K562 (cell line): ENCODE data around the gene ING2. TPM values are rescaled to one million over a fixed set of nuclear protein-coding genes. Genes with fewer than 3 reads are reported as not detected.

Source experiments
- HLTF ChIP-seq: fragments of 450-650 bp; IDR thresholded peaks from 2 replicates; pipeline ENCODE4 v1.6.1; 2016
- MTA2 ChIP-seq: fragments of 450-650 bp; IDR thresholded peaks from 2 replicates; pipeline ENCODE4 v1.6.1; 2016; ENCODE audit warnings: low read depth
- MYBL2 ChIP-seq, 2 experiments: fragments of 450-650 bp in 1 of 2; sonication (generic) in 1 of 2; formaldehyde crosslinking in 1 of 2; IDR thresholded peaks; 2 replicates each; pipeline versions ENCODE4 v1.6.1 to v1.8.1; 2017 to 2022; ENCODE audit warnings: borderline replicate concordance in 1 of 2, inconsistent platforms in 1 of 2, low read depth in 1 of 2, mild to moderate bottlenecking in 1 of 2, missing genetic modification reagents in 1 of 2, moderate library complexity in 1 of 2
- RNF2 ChIP-seq: sonication (generic); IDR thresholded peaks from 2 replicates; pipeline ENCODE4 v1.6.1; 2016
- ZNF217 ChIP-seq: sonication (generic); formaldehyde crosslinking; IDR thresholded peaks from 2 replicates; pipeline ENCODE4 v1.8.0; 2022; ENCODE audit warnings: mild to moderate bottlenecking, missing genetic modification reagents
- ZNF384 ChIP-seq: IDR thresholded peaks from 2 replicates; pipeline ENCODE4 v1.6.1; 2012; ENCODE audit warnings: low read depth, low read length, improper control_type of control experiment
- polyA plus RNA-seq, 8 experiments: library from polyadenylated mRNA; depleted of rRNA in 4 of 8; stranded (reverse) in 5 of 8; unstranded in 3 of 8; fragments of >200 nt; fragmentation: Nextera tagmentation in 2 of 8; fragmentation: Illumina TruSeq in 1 of 8; extraction: Ambion mirVana in 2 of 8; extraction: Trizol in 1 of 8; gene quantifications; 2 replicates each; pipeline versions ENCODE4 v1.2.1 to v1.2.3, GENCODE V29; 2011 to 2014; ENCODE audit warnings: inconsistent platforms in 1 of 8, missing spikeins in 1 of 8
- total RNA-seq, 7 experiments: library from RNA; depleted of rRNA in 6 of 7; stranded (reverse); fragments of >200 nt in 6 of 7; fragmentation: Illumina TruSeq in 2 of 7; extraction: Trizol in 2 of 7; gene quantifications; 2 replicates each; pipeline versions ENCODE4 v1.2.1 to v1.2.3, GENCODE V29; 2011 to 2021; ENCODE audit warnings: low replicate concordance in 1 of 7
- TF ChIP-seq, protein P1 (sequence below), 3 experiments: fragments of 200-800 bp in 1 of 3; fragments of 250-450 bp in 1 of 3; fragments of 450-650 bp in 1 of 3; sonication (Bioruptor Pico) in 1 of 3; sonication (Bioruptor generic) in 1 of 3; formaldehyde crosslinking in 1 of 3; IDR thresholded peaks; 2 replicates each; pipeline versions ENCODE4 v1.6.1 to v1.8.0; 2016 to 2022; ENCODE audit warnings: mild to moderate bottlenecking in 2 of 3, missing genetic modification characterization in 2 of 3, missing compliant biosample characterization in 1 of 3, moderate library complexity in 1 of 3
- TF ChIP-seq, protein P2 (sequence below): sonication (generic); formaldehyde crosslinking; IDR thresholded peaks from 2 replicates; pipeline ENCODE4 v1.8.0; 2023; ENCODE audit warnings: missing genetic modification reagents, mild to moderate bottlenecking, borderline replicate concordance
- TF ChIP-seq, protein P3 (sequence below): sonication (generic); formaldehyde crosslinking; IDR thresholded peaks from 2 replicates; pipeline ENCODE4 v1.8.0; 2022; ENCODE audit warnings: mild to moderate bottlenecking, missing genetic modification reagents
- TF ChIP-seq, protein P4 (sequence below): fragments of 250-450 bp; sonication (Bioruptor Pico); IDR thresholded peaks from 2 replicates; pipeline ENCODE4 v1.9.0; 2021; ENCODE audit warnings: mild to moderate bottlenecking

Gene ING2
- total and polyA plus RNA-seq, 9 of the 15 experiments (the other 6 are each of a cell fraction or from before 2014, with no cell fraction given): 2.9 to 21.4 (median 12.4) TPM

DNA sequence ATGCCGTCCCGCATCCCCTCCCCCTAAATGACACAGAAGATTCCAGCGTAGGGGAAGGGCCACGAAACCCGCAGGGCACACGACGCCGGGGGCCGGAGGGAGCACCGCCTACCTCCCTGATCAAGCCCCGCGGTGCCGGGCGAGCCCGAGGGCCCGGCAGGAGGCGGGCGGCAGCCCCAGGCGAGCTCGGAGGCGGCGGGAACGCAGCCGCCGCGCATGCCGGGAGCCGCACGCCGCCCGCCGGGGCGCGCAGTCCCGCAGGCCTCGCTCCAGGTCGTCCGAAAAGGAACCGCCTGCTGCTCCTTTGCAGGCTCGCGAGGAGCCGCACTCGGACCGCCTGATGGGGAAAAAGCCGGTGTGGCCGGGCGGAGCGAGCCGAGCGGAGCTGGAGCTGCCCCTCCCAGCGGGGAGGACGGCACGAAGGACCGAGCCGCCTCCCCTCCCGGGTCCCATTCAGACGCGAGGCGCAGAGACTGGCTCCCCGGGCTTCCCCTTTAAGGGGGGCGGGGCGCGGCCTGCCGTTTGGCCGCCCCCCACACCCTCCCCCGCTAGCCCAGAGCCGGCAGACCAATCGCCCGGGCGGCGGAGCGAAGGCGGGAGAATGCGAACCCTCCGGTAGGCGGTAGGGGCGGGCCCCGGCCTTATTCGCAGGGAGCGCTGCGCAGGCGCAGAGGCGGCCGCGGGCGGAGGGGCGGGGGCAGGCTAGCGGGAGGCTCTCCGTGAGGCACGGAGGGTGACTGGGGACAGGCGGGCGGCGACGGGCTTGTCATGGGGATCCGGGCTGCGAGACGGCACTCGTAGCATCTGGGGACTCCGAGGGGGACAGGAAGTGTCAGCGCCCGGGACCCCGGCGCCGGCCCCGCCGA, 561 bp upstream of the ING2 start (continued):
- TF ChIP-seq, protein P1, sequence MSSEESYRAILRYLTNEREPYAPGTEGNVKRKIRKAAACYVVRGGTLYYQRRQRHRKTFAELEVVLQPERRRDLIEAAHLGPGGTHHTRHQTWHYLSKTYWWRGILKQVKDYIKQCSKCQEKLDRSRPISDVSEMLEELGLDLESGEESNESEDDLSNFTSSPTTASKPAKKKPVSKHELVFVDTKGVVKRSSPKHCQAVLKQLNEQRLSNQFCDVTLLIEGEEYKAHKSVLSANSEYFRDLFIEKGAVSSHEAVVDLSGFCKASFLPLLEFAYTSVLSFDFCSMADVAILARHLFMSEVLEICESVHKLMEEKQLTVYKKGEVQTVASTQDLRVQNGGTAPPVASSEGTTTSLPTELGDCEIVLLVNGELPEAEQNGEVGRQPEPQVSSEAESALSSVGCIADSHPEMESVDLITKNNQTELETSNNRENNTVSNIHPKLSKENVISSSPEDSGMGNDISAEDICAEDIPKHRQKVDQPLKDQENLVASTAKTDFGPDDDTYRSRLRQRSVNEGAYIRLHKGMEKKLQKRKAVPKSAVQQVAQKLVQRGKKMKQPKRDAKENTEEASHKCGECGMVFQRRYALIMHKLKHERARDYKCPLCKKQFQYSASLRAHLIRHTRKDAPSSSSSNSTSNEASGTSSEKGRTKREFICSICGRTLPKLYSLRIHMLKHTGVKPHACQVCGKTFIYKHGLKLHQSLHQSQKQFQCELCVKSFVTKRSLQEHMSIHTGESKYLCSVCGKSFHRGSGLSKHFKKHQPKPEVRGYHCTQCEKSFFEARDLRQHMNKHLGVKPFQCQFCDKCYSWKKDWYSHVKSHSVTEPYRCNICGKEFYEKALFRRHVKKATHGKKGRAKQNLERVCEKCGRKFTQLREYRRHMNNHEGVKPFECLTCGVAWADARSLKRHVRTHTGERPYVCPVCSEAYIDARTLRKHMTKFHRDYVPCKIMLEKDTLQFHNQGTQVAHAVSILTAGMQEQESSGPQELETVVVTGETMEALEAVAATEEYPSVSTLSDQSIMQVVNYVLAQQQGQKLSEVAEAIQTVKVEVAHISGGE (CRISPR knock-in tag; IDR thresholded peaks at IDR 0.05): peak in 1 of 3 experiments; percentile 65; a peak in 2 of 6 replicates
- TF ChIP-seq MYBL2 (IDR thresholded peaks at IDR 0.05; ENCODE audit: low read depth) (no peak), MYBL2 (CRISPR knock-in tag; IDR thresholded peaks at IDR 0.05; ENCODE audit: borderline replicate concordance) (no peak), HLTF (no peak), MTA2 (no peak), ZNF384 (no peak), RNF2 (no peak), ZNF217 (no peak)
- TF ChIP-seq, protein P2, sequence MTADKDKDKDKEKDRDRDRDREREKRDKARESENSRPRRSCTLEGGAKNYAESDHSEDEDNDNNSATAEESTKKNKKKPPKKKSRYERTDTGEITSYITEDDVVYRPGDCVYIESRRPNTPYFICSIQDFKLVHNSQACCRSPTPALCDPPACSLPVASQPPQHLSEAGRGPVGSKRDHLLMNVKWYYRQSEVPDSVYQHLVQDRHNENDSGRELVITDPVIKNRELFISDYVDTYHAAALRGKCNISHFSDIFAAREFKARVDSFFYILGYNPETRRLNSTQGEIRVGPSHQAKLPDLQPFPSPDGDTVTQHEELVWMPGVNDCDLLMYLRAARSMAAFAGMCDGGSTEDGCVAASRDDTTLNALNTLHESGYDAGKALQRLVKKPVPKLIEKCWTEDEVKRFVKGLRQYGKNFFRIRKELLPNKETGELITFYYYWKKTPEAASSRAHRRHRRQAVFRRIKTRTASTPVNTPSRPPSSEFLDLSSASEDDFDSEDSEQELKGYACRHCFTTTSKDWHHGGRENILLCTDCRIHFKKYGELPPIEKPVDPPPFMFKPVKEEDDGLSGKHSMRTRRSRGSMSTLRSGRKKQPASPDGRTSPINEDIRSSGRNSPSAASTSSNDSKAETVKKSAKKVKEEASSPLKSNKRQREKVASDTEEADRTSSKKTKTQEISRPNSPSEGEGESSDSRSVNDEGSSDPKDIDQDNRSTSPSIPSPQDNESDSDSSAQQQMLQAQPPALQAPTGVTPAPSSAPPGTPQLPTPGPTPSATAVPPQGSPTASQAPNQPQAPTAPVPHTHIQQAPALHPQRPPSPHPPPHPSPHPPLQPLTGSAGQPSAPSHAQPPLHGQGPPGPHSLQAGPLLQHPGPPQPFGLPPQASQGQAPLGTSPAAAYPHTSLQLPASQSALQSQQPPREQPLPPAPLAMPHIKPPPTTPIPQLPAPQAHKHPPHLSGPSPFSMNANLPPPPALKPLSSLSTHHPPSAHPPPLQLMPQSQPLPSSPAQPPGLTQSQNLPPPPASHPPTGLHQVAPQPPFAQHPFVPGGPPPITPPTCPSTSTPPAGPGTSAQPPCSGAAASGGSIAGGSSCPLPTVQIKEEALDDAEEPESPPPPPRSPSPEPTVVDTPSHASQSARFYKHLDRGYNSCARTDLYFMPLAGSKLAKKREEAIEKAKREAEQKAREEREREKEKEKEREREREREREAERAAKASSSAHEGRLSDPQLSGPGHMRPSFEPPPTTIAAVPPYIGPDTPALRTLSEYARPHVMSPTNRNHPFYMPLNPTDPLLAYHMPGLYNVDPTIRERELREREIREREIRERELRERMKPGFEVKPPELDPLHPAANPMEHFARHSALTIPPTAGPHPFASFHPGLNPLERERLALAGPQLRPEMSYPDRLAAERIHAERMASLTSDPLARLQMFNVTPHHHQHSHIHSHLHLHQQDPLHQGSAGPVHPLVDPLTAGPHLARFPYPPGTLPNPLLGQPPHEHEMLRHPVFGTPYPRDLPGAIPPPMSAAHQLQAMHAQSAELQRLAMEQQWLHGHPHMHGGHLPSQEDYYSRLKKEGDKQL (CRISPR knock-in tag): no peak
- TF ChIP-seq, protein P3, sequence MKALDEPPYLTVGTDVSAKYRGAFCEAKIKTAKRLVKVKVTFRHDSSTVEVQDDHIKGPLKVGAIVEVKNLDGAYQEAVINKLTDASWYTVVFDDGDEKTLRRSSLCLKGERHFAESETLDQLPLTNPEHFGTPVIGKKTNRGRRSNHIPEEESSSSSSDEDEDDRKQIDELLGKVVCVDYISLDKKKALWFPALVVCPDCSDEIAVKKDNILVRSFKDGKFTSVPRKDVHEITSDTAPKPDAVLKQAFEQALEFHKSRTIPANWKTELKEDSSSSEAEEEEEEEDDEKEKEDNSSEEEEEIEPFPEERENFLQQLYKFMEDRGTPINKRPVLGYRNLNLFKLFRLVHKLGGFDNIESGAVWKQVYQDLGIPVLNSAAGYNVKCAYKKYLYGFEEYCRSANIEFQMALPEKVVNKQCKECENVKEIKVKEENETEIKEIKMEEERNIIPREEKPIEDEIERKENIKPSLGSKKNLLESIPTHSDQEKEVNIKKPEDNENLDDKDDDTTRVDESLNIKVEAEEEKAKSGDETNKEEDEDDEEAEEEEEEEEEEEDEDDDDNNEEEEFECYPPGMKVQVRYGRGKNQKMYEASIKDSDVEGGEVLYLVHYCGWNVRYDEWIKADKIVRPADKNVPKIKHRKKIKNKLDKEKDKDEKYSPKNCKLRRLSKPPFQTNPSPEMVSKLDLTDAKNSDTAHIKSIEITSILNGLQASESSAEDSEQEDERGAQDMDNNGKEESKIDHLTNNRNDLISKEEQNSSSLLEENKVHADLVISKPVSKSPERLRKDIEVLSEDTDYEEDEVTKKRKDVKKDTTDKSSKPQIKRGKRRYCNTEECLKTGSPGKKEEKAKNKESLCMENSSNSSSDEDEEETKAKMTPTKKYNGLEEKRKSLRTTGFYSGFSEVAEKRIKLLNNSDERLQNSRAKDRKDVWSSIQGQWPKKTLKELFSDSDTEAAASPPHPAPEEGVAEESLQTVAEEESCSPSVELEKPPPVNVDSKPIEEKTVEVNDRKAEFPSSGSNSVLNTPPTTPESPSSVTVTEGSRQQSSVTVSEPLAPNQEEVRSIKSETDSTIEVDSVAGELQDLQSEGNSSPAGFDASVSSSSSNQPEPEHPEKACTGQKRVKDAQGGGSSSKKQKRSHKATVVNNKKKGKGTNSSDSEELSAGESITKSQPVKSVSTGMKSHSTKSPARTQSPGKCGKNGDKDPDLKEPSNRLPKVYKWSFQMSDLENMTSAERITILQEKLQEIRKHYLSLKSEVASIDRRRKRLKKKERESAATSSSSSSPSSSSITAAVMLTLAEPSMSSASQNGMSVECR: peak; percentile 62
- TF ChIP-seq, protein P4, sequence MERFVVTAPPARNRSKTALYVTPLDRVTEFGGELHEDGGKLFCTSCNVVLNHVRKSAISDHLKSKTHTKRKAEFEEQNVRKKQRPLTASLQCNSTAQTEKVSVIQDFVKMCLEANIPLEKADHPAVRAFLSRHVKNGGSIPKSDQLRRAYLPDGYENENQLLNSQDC: no peak
